IPS DF 19.7 (cell line): ENCODE measurements around the gene FKBP5.
"Not testable (repeated sequence)": the region's sequence is repeated elsewhere in the genome, so short reads cannot be mapped to it uniquely, and the experiment has no call there.

ENCODE experiments used
- DNase-seq: peaks from one replicate; pipeline ENCODE4 v3.0.0-alpha.2; 2013; ENCODE audit warnings: low read depth, low spot score

FKBP5 gene

GRCh38 chr6:35589201-35589739 is 99.4 kb downstream of the FKBP5 start:
- DNase-seq = no peak

- no peak for DNase-seq
Measured at GRCh38 chr6:35587167-35587566, 101.5 kb downstream of the FKBP5 start.

- no peak for DNase-seq
Measured at GRCh38 chr6:35586542-35586941, 102.2 kb downstream of the FKBP5 start.

- no peak for DNase-seq
Measured at GRCh38 chr6:35585658-35586057, 103.1 kb downstream of the FKBP5 start.

GRCh38 chr6:35583893-35584688 is 104.6 kb downstream of the FKBP5 start:
- no peak for DNase-seq

GRCh38 chr6:35582315-35582714 is 106.4 kb downstream of the FKBP5 start:
- no peak for DNase-seq

- no peak for DNase-seq
Measured at GRCh38 chr6:35581633-35582032, 107.1 kb downstream of the FKBP5 start.

- no peak for DNase-seq
Measured at GRCh38 chr6:35580836-35581235, 107.9 kb downstream of the FKBP5 start.

GRCh38 chr6:35576682-35577081 is 112.0 kb downstream of the FKBP5 start:
- no peak for DNase-seq

GRCh38 chr6:35573495-35574110 is 115.1 kb downstream of the FKBP5 start:
- no peak for DNase-seq

GRCh38 chr6:35570885-35571330 is 117.8 kb downstream of the FKBP5 start:
- DNase-seq = not testable (repeated sequence)

- no peak for DNase-seq
Measured at GRCh38 chr6:35569011-35569461, 119.7 kb downstream of the FKBP5 start.

- DNase-seq = no peak
Measured at GRCh38 chr6:35566794-35567193, 121.9 kb downstream of the FKBP5 start.

GRCh38 chr6:35564733-35565132 is 124.0 kb downstream of the FKBP5 start:
- DNase-seq = no peak

GRCh38 chr6:35562060-35562459 is 126.7 kb downstream of the FKBP5 start:
- DNase-seq = no peak

- DNase-seq = no peak
Measured at GRCh38 chr6:35561113-35561512, 127.6 kb downstream of the FKBP5 start.

GRCh38 chr6:35558571-35558970 is 130.1 kb downstream of the FKBP5 start:
- DNase-seq = no peak

- DNase-seq = no peak
Measured at GRCh38 chr6:35557239-35557638, 131.5 kb downstream of the FKBP5 start.

- no peak for DNase-seq
Measured at GRCh38 chr6:35554811-35555210, 133.9 kb downstream of the FKBP5 start.

- no peak for DNase-seq
Measured at GRCh38 chr6:35553315-35553714, 135.4 kb downstream of the FKBP5 start.

GRCh38 chr6:35552285-35552917 is 136.3 kb downstream of the FKBP5 start:
- no peak for DNase-seq

- DNase-seq = no peak
Measured at GRCh38 chr6:35550437-35550836, 138.3 kb downstream of the FKBP5 start.
